ENCODE results near the gene CEP85.

GRCh38 chr1:26191739-26192138, 42.3 kb upstream of the CEP85 start:
- TF ChIP-seq CTCF (IDR thresholded peaks at IDR 0.05) (no peak), POLR2A (IDR thresholded peaks at IDR 0.05) (no peak)

Data from esophagus squamous epithelium (tissue), 4 donors.